ENCODE data around the gene SLC25A41.

- TF ChIP-seq, protein P1, sequence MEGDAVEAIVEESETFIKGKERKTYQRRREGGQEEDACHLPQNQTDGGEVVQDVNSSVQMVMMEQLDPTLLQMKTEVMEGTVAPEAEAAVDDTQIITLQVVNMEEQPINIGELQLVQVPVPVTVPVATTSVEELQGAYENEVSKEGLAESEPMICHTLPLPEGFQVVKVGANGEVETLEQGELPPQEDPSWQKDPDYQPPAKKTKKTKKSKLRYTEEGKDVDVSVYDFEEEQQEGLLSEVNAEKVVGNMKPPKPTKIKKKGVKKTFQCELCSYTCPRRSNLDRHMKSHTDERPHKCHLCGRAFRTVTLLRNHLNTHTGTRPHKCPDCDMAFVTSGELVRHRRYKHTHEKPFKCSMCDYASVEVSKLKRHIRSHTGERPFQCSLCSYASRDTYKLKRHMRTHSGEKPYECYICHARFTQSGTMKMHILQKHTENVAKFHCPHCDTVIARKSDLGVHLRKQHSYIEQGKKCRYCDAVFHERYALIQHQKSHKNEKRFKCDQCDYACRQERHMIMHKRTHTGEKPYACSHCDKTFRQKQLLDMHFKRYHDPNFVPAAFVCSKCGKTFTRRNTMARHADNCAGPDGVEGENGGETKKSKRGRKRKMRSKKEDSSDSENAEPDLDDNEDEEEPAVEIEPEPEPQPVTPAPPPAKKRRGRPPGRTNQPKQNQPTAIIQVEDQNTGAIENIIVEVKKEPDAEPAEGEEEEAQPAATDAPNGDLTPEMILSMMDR (IDR thresholded peaks at IDR 0.05; ENCODE audit: control extremely low read depth in 1 of 3, insufficient read depth in 1 of 3, low read depth in 1 of 3, low read length in 3 of 3): no peak
- TF ChIP-seq CREB1 (IDR thresholded peaks at IDR 0.05) (no peak), POLR2AphosphoS5 (IDR thresholded peaks at IDR 0.05; ENCODE audit: low read depth, low read length) (no peak)
These were observed 39.1 kb upstream of the SLC25A41 start for GRCh38 chr19:6472713-6473112.

All from H1 (cell line).